VCaP (cell line): ENCODE data around the gene SLC9B2.
"Not testable (repeated sequence)": the region's sequence is repeated elsewhere in the genome, so short reads cannot be mapped to it uniquely, and the experiment has no call there.

Source experiments
- H3K27ac ChIP-seq: fragments of 450-650 bp; 2 replicates; pipeline ENCODE4 v1.5.1; 2017
- CTCF ChIP-seq: fragments of 450-650 bp; conservative IDR thresholded peaks from 2 replicates; pipeline ENCODE4 v1.5.1; 2017; ENCODE audit warnings: mild to moderate bottlenecking, moderate library complexity

The SLC9B2 gene

GRCh38 chr4:103012060-103012459, 64.5 kb downstream of the SLC9B2 start:
- no peak for TF ChIP-seq CTCF
- H3K27ac ChIP-seq: peak overlapping the region; percentile 21; the same call in 1 of the 2 replicates

GRCh38 chr4:103011378-103012025, 65.1 kb downstream of the SLC9B2 start:
- peak overlapping the region; percentile 21; the same call in 1 of the 2 replicates for H3K27ac ChIP-seq
- TF ChIP-seq CTCF: no peak

- no peak for TF ChIP-seq CTCF
- H3K27ac ChIP-seq: no peak overlapping the region
These were observed 65.8 kb downstream of the SLC9B2 start for GRCh38 chr4:103010804-103011203.

GRCh38 chr4:103008875-103009729, 67.5 kb downstream of the SLC9B2 start:
- peak; percentile 88 for TF ChIP-seq CTCF
- H3K27ac ChIP-seq: no peak overlapping the region

GRCh38 chr4:103002551-103002950, 74.0 kb downstream of the SLC9B2 start:
- no peak overlapping the region for H3K27ac ChIP-seq
- no peak for TF ChIP-seq CTCF

GRCh38 chr4:102994803-102995202, 81.8 kb downstream of the SLC9B2 start:
- no peak for TF ChIP-seq CTCF
- no peak overlapping the region for H3K27ac ChIP-seq

- H3K27ac ChIP-seq: not testable (repeated sequence)
These were observed 82.6 kb downstream of the SLC9B2 start for GRCh38 chr4:102993985-102994384.
